Pulmonary artery endothelial cell (primary cell): ENCODE measurements around the gene UNC79. TPM values are rescaled to one million over a fixed set of nuclear protein-coding genes. Genes with fewer than 3 reads are reported as not detected.
"Not testable (repeated sequence)": the region's sequence is repeated elsewhere in the genome, so short reads cannot be mapped to it uniquely, and the experiment has no call there.

Experiments used
- DNase-seq: peaks from one replicate; pipeline ENCODE4 v3.0.0-alpha.2; 2011; ENCODE audit warnings: low read depth, low spot score
- total RNA-seq: library from RNA; depleted of rRNA; stranded (reverse); fragments of >200 nt; gene quantifications from 2 replicates; pipeline ENCODE4 v1.2.3, GENCODE V29; 2014

UNC79 gene
- total RNA-seq, 1 donor from 2014 or later, result under 0.01 TPM

DNA sequence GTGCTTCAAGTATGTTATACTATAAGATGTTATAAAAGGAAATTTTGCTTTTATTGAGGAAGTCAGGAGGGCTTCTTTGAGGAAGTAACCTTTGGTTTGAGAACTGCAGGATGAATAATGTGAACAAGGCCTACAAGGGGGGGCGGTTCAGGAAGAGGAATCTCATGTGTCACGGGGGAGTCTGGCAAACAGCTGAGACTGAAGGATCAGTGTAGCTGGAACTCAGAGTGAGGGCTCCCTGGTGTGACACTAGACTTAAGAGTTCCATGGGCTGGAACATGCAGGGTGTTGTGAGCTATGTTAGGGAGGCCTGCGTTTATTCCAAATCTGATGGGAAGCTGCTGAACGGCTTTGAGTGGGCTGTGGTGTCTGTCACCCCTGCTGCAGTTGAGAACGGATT, 62.3 kb downstream of the UNC79 start:
- DNase-seq, result no peak

- not testable (repeated sequence) for DNase-seq
Measured at GRCh38 chr14:93493622-93494021, 62.9 kb downstream of the UNC79 start.

GRCh38 chr14:93496856-93497741, 66.4 kb downstream of the UNC79 start:
- DNase-seq, result no peak

DNA sequence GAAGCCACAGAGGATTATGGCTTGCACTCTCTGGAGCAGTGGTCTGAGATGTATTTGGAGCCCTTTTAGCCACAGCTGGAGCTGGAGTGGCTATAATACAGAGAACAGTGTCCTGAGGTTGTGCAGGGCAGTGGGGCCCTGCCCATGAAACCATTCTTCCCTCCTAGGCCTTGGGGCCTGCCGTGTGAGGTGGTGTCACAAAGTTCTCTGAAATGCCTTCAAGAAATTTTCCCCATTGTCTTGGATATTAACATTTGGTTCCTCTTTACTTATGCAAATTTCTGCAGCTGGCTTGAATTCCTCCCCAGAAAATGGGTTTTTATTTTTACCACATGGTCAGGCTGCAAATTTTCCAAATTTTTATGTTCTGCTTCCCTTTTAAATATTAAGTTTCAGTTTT, 79.3 kb downstream of the UNC79 start:
- no peak for DNase-seq

- DNase-seq, result no peak
Measured at GRCh38 chr14:93511001-93511400, 80.3 kb downstream of the UNC79 start.

GRCh38 chr14:93520053-93520607, 89.4 kb downstream of the UNC79 start:
- DNase-seq, result no peak

GRCh38 chr14:93522221-93522620, 91.5 kb downstream of the UNC79 start:
- no peak for DNase-seq

DNA sequence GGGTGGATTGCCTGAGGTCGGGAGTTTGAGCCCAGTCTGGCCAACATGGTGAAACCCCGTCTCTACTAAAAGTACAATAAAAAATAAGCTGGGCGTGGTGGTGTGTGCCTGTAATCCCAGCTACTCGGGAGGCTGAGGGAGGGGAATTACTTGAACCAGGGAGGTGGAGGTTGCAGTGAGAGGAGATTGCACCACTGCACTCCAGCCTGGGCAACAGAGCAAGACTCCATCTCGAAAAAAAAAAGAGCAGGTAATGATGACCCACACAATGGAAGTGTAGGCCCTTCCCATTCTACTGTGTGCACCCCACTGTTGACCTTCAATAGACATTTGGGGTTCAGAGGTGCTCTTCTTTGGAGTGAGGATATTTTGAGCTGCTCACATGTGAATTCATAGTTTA, 94.5 kb downstream of the UNC79 start:
- DNase-seq, result not testable (repeated sequence)

- DNase-seq, result no peak
Measured at GRCh38 chr14:93525696-93526451, 95.1 kb downstream of the UNC79 start.

GRCh38 chr14:93527203-93527607, 96.5 kb downstream of the UNC79 start:
- no peak for DNase-seq

- DNase-seq, result no peak
Measured at GRCh38 chr14:93528884-93529558, 98.3 kb downstream of the UNC79 start.

- DNase-seq, result no peak
Measured at GRCh38 chr14:93531644-93532043, 100.9 kb downstream of the UNC79 start.

- DNase-seq, result no peak
Measured at GRCh38 chr14:93532541-93532940, 101.8 kb downstream of the UNC79 start.

- DNase-seq, result no peak
Measured at GRCh38 chr14:93533437-93533836, 102.7 kb downstream of the UNC79 start.

DNA sequence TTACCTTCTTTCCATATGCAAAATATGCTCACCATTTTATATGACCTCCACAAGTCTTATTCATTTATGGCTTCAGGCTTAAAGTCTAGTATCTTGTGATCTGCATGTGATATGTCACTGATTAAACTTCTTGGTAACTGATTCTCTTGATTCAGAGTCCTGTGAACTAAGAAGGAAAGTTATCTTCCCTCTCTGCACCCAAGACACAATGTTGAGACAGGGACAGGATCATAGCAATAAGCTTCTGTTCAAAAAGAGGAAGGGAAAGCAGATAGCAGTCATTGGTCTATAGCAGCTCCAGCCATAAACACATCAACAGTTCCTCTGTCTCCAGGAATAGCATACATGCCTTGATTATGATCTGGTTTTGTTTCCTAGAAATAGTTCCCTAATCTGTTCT, 103.1 kb downstream of the UNC79 start:
- DNase-seq, result no peak

DNA sequence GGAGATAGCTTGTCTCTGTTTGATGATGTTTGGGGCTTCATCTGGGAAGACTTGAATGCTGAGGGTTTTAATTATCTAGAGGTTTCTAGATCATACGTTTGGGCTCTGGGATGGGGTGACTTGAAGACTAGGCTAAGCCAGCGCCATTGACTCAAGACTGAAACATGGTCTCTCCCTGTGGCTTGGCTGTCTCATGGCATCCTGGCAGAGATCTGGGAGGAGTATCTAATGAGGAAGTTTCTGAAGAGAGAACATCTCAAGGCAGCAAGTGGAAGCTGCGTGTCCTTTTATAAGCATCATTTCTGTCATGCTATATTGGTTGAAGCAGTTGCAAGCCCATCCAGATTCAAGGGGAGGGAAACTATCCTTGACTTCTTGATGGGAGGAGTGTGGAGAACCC, 104.8 kb downstream of the UNC79 start:
- DNase-seq, result no peak

DNA sequence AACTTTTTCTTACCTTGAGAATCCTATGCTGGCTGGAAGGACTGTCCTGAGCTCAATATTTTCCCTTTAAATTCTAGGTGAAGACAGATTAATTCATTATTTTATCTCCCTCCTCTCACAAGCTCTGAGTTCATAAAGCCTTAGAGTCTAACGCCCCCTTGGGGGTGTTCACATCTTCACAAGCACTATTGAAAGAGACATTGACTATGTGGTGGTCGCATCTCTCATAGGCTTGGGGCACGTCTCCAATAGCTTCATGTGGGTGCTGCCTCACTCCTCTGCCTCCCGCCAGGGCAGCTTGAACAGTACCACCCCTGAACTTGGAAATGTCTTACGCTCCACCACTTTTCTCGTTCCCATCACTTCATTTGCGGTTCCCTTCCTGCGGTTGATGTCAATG, 106.2 kb downstream of the UNC79 start:
- no peak for DNase-seq

- DNase-seq, result no peak
Measured at GRCh38 chr14:93537951-93538350, 107.2 kb downstream of the UNC79 start.

GRCh38 chr14:93538413-93538812, 107.7 kb downstream of the UNC79 start:
- no peak for DNase-seq

DNA sequence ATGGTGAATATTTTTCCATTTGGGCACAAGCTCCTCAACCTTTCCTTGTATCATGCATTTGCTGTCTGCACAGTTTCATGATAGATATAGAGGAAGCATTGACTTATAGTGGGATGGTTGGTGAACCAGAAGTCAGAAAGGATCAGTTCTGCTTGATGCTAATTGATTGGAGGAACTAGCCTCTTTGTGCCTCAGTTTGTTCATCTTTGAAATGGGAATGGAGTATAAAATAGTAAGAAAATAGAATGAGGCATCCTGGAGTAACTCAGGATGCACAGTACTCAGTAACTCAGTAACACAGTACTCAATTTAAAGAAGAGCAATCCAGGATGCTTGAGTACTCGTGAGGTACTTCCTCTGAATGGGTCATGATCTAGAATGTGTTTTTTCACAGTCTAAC, 109.5 kb downstream of the UNC79 start:
- DNase-seq, result no peak

- no peak for DNase-seq
Measured at GRCh38 chr14:93543766-93544165, 113.0 kb downstream of the UNC79 start.

GRCh38 chr14:93544212-93544611, 113.5 kb downstream of the UNC79 start:
- DNase-seq, result no peak
